CD14-positive monocyte (primary cell): Measurements from ENCODE around the gene KRTAP4-9. TPM values are rescaled to one million over a fixed set of nuclear protein-coding genes. Genes with fewer than 3 reads are reported as not detected.
A peak's percentile ranks its signal among the peaks of the same experiment; 100 is the strongest.
"Not testable (repeated sequence)": the region's sequence is repeated elsewhere in the genome, so short reads cannot be mapped to it uniquely, and the experiment has no call there.

Experiments used
- DNase-seq, 3 donors: peaks; one replicate each; pipeline ENCODE4 v3.0.0-alpha.2; 2011 to 2022
- H2AFZ ChIP-seq: 2 replicates; pipeline ENCODE4 v1.6.0; 2012; ENCODE audit warnings: mild to moderate bottlenecking, low read depth, low read length, inconsistent platforms; ENCODE audit not compliant: insufficient read depth, poor library complexity, severe bottlenecking
- H3K27ac ChIP-seq, 2 donors: 1 replicate in 1 of 2; 2 replicates in 1 of 2; pipeline ENCODE4 v1.5.1; 2012 to 2013; ENCODE audit warnings: low read length in 2 of 2, control low read depth in 1 of 2, inconsistent platforms in 1 of 2, low read depth in 1 of 2, mild to moderate bottlenecking in 1 of 2
- H3K27me3 ChIP-seq, 2 donors: one replicate each; pipeline versions ENCODE4 v1.6.0 to v1.6.1; 2011 to 2013; ENCODE audit warnings: low read length in 2 of 2; ENCODE audit not compliant: control insufficient read depth in 2 of 2, insufficient read depth in 2 of 2
- H3K36me3 ChIP-seq, 2 donors: replicated peaks in 1 of 2; 1 replicate in 1 of 2; 2 replicates in 1 of 2; pipeline versions ENCODE4 v1.5.1 to v1.6.1; 2012 to 2013; ENCODE audit warnings: low read length in 2 of 2, control low read depth in 1 of 2, inconsistent platforms in 1 of 2, mild to moderate bottlenecking in 1 of 2; ENCODE audit not compliant: insufficient read depth in 2 of 2, control insufficient read depth in 1 of 2
- H3K4me1 ChIP-seq, 2 donors: 1 replicate in 1 of 2; 2 replicates in 1 of 2; pipeline versions ENCODE4 v1.5.1 to v1.6.1; 2012 to 2013; ENCODE audit warnings: low read length in 2 of 2, control low read depth in 1 of 2, inconsistent platforms in 1 of 2, mild to moderate bottlenecking in 1 of 2, moderate library complexity in 1 of 2; ENCODE audit not compliant: insufficient read depth in 2 of 2, control insufficient read depth in 1 of 2
- H3K4me2 ChIP-seq: replicated peaks from 2 replicates; pipeline ENCODE3; 2012; ENCODE audit warnings: low read length, moderate library complexity, mild to moderate bottlenecking; ENCODE audit not compliant: poor library complexity, severe bottlenecking; ENCODE audit errors: extremely low read depth
- H3K4me3 ChIP-seq, 3 experiments: fragments of 200-600 bp in 1 of 3; sonication (generic) in 1 of 3; replicated peaks in 1 of 3; 1 replicate in 2 of 3; 2 replicates in 1 of 3; pipeline ENCODE4 v1.5.1; 2011 to 2013; ENCODE audit warnings: low read length in 3 of 3, mild to moderate bottlenecking in 3 of 3, control low read depth in 2 of 3, low read depth in 2 of 3, inconsistent platforms in 1 of 3, moderate library complexity in 1 of 3
- H3K79me2 ChIP-seq: 2 replicates; pipeline ENCODE4 v1.6.0; 2012; ENCODE audit warnings: mild to moderate bottlenecking, control low read depth, inconsistent platforms, low read length, moderate library complexity; ENCODE audit not compliant: insufficient read depth
- H3K9ac ChIP-seq: 2 replicates; pipeline ENCODE4 v1.6.0; 2017; ENCODE audit warnings: low read length, mild to moderate bottlenecking; ENCODE audit not compliant: insufficient read depth, poor library complexity, severe bottlenecking
- H3K9me3 ChIP-seq, 2 donors: replicated peaks in 1 of 2; 1 replicate in 1 of 2; 2 replicates in 1 of 2; pipeline versions ENCODE4 v1.5.1 to v1.6.1; 2012 to 2013; ENCODE audit warnings: low read length in 2 of 2, control low read depth in 1 of 2; ENCODE audit not compliant: control insufficient read depth in 1 of 2, insufficient read depth in 1 of 2
- H4K20me1 ChIP-seq: 2 replicates; pipeline ENCODE4 v1.6.0; 2012; ENCODE audit warnings: mild to moderate bottlenecking, low read length, control low read depth, moderate library complexity; ENCODE audit not compliant: insufficient read depth
- H3K27ac Mint-ChIP-seq, 7 donors: one replicate each; pipeline ENCODE4 v1.8.0; 2020; ENCODE audit warnings: mild to moderate bottlenecking in 7 of 7, mixed read lengths in 7 of 7, moderate library complexity in 6 of 7, inconsistent platforms in 2 of 7
- H3K27me3 Mint-ChIP-seq, 3 donors: one replicate each; pipeline ENCODE4 v1.8.0; 2021 to 2022; ENCODE audit warnings: low read depth in 3 of 3, mild to moderate bottlenecking in 3 of 3, mixed read lengths in 3 of 3, moderate library complexity in 3 of 3, inconsistent platforms in 1 of 3
- H3K36me3 Mint-ChIP-seq, 2 donors: one replicate each; pipeline ENCODE4 v1.8.0; 2020; ENCODE audit warnings: mixed read lengths in 2 of 2, inconsistent platforms in 1 of 2, mild to moderate bottlenecking in 1 of 2
- H3K4me1 Mint-ChIP-seq: one replicate; pipeline ENCODE4 v1.8.0; 2020; ENCODE audit warnings: mild to moderate bottlenecking, mixed read lengths
- H3K4me3 Mint-ChIP-seq, 2 donors: one replicate each; pipeline ENCODE4 v1.8.0; 2020; ENCODE audit warnings: mild to moderate bottlenecking in 2 of 2, mixed read lengths in 2 of 2, moderate library complexity in 1 of 2
- H3K9me3 Mint-ChIP-seq, 7 donors: one replicate each; pipeline ENCODE4 v1.8.0; 2020 to 2022; ENCODE audit warnings: mixed read lengths in 7 of 7, mild to moderate bottlenecking in 6 of 7, moderate library complexity in 6 of 7, inconsistent platforms in 2 of 7
- WGBS: methylation state at CpG from one replicate; pipeline ENCODE4 v1.1.5; 2013; ENCODE audit warnings: missing lambda C conversion rate; ENCODE audit not compliant: insufficient coverage; 5-methylcytosine and 5-hydroxymethylcytosine counted together
- intact Hi-C, 2 donors: fragments of 100-400 bp; cut with micrococcal nuclease; formaldehyde crosslinking; loops; one replicate each; pipeline versions ENCODE4 v1.15.0 to v1.15.1; 2023
- polyA plus RNA-seq, 3 donors: library from polyadenylated mRNA; depleted of rRNA in 1 of 3; unstranded in 2 of 3; stranded (reverse) in 1 of 3; fragments of 300-500 nt in 2 of 3; fragments of >200 nt in 1 of 3; fragmentation: Illumina TruSeq in 2 of 3; gene quantifications; 1 replicate in 2 of 3; 2 replicates in 1 of 3; pipeline ENCODE4 v1.2.3, GENCODE V29; 2012 to 2021
- TF ChIP-seq, protein P1 (sequence below): fragments of 200-600 bp; IDR thresholded peaks from one replicate; pipeline ENCODE4 v1.8.0; 2022; ENCODE audit warnings: antibody characterized with exemption, mild to moderate bottlenecking

The KRTAP4-9 gene
- polyA plus RNA-seq, 3 donors = not detected

- Histone ChIP-seq H3K4me3 (no peak overlapping the region), H2AFZ (no peak overlapping the region), H3K9ac (no peak overlapping the region), H3K27ac (no peak overlapping the region), H3K79me2 (no peaks in the 10 kb centered on the region), H3K9me3 (no peaks in the 10 kb centered on the region), H3K4me1 (no peaks in the 10 kb centered on the region), H4K20me1 (no peaks in the 10 kb centered on the region), H3K36me3 (no peaks in the 10 kb centered on the region), H3K27me3 (peaks cover 19 to 28% of the 10 kb centered on the region in 2 donors), H3K4me2 (no peak overlapping the region)
- no peak overlapping the region for H3K27ac Mint-ChIP-seq
- H3K4me1 Mint-ChIP-seq = no peaks in the 10 kb centered on the region
- H3K27me3 Mint-ChIP-seq = peaks cover 13 to 33% (median 20%) of the 10 kb centered on the region in 3 donors
- no peak for DNase-seq
- peaks cover 0 to 9% (median 2%) of the 10 kb centered on the region in 7 donors for H3K9me3 Mint-ChIP-seq
- TF ChIP-seq, protein P1, sequence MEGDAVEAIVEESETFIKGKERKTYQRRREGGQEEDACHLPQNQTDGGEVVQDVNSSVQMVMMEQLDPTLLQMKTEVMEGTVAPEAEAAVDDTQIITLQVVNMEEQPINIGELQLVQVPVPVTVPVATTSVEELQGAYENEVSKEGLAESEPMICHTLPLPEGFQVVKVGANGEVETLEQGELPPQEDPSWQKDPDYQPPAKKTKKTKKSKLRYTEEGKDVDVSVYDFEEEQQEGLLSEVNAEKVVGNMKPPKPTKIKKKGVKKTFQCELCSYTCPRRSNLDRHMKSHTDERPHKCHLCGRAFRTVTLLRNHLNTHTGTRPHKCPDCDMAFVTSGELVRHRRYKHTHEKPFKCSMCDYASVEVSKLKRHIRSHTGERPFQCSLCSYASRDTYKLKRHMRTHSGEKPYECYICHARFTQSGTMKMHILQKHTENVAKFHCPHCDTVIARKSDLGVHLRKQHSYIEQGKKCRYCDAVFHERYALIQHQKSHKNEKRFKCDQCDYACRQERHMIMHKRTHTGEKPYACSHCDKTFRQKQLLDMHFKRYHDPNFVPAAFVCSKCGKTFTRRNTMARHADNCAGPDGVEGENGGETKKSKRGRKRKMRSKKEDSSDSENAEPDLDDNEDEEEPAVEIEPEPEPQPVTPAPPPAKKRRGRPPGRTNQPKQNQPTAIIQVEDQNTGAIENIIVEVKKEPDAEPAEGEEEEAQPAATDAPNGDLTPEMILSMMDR = no peak
- H3K36me3 Mint-ChIP-seq = peaks cover 0 to 2% of the 10 kb centered on the region in 2 donors
- no CpG with 5 or more reads among the region's 5 CpGs for WGBS
- intact Hi-C loops = no loop called here
- H3K4me3 Mint-ChIP-seq = no peak overlapping the region
Observed at GRCh38 chr17:41058741-41059140, 46.4 kb upstream of the KRTAP4-9 start.

- Mint-ChIP-seq H3K4me3 (peak overlapping the region in 1 of 2 donors; percentile 15), H3K27ac (peak overlapping the region in 1 of 7 donors; percentile 64), H3K27me3 (peaks cover 13 to 33% (median 20%) of the 10 kb centered on the region in 3 donors)
- H3K4me1 Mint-ChIP-seq, H3K4me2 ChIP-seq, H3K9ac ChIP-seq, H3K9me3 Mint-ChIP-seq, H2AFZ ChIP-seq, H3K27ac ChIP-seq, H3K9me3 ChIP-seq, H3K36me3 ChIP-seq, H3K4me3 ChIP-seq, H3K4me1 ChIP-seq, H4K20me1 ChIP-seq, H3K79me2 ChIP-seq, DNase-seq, intact Hi-C loops, H3K36me3 Mint-ChIP-seq: not testable (repeated sequence)
- WGBS = 76% methylated on average over 5 of the region's 31 CpGs
- peaks cover 19 to 28% of the 10 kb centered on the region in 2 donors for H3K27me3 ChIP-seq
Observed at GRCh38 chr17:41059276-41060051, 45.7 kb upstream of the KRTAP4-9 start.
